Endothelial cell (in vitro differentiated cells): ENCODE measurements around the gene OTC. TPM values are rescaled to one million over a fixed set of nuclear protein-coding genes. Genes with fewer than 3 reads are reported as not detected.

ENCODE experiments used
- DNase-seq: peaks from one replicate; pipeline ENCODE4 v3.0.0; 2021; ENCODE audit warnings: low spot score
- H3K27ac Mint-ChIP-seq: one replicate; pipeline ENCODE4 v1.8.0; 2021; ENCODE audit warnings: mixed read lengths, inconsistent platforms; ENCODE audit not compliant: unreplicated experiment
- H3K27me3 Mint-ChIP-seq: one replicate; pipeline ENCODE4 v1.8.0; 2021; ENCODE audit warnings: mild to moderate bottlenecking, moderate library complexity, mixed read lengths, inconsistent platforms; ENCODE audit not compliant: unreplicated experiment
- H3K36me3 Mint-ChIP-seq: one replicate; pipeline ENCODE4 v1.8.0; 2021; ENCODE audit warnings: mild to moderate bottlenecking, low read depth, mixed read lengths, inconsistent platforms; ENCODE audit not compliant: unreplicated experiment
- H3K4me1 Mint-ChIP-seq: one replicate; pipeline ENCODE4 v1.8.0; 2021; ENCODE audit warnings: mild to moderate bottlenecking, mixed read lengths, inconsistent platforms; ENCODE audit not compliant: unreplicated experiment
- H3K4me3 Mint-ChIP-seq: one replicate; pipeline ENCODE4 v1.8.0; 2021; ENCODE audit warnings: mild to moderate bottlenecking, mixed read lengths, inconsistent platforms; ENCODE audit not compliant: unreplicated experiment
- H3K9me3 Mint-ChIP-seq: one replicate; pipeline ENCODE4 v1.8.0; 2021; ENCODE audit warnings: mixed read lengths, inconsistent platforms; ENCODE audit not compliant: unreplicated experiment
- total RNA-seq: library from RNA; stranded (reverse); fragmentation: NEBNext Ultra II Directional; extraction: Animal tissue kit (Norgen Biotek cat#: 25700); gene quantifications from one replicate; pipeline ENCODE4 v1.2.1, GENCODE V29; 2021; ENCODE audit not compliant: unreplicated experiment
- TF ChIP-seq, protein P1 (sequence below): fragments of 200-600 bp; sonication (generic); IDR thresholded peaks from one replicate; pipeline ENCODE4 v1.5.0; 2021; ENCODE audit warnings: antibody characterized with exemption; ENCODE audit not compliant: unreplicated experiment

Gene OTC
- total RNA-seq, 1 donor from 2014 or later, result not detected

GRCh38 chrX:38462257-38462656, 109.9 kb downstream of the OTC start:
- no peaks in the 10 kb centered on the region for H3K4me1 Mint-ChIP-seq
- no peaks in the 10 kb centered on the region for H3K9me3 Mint-ChIP-seq
- H3K36me3 Mint-ChIP-seq, result no peaks in the 10 kb centered on the region
- TF ChIP-seq, protein P1, sequence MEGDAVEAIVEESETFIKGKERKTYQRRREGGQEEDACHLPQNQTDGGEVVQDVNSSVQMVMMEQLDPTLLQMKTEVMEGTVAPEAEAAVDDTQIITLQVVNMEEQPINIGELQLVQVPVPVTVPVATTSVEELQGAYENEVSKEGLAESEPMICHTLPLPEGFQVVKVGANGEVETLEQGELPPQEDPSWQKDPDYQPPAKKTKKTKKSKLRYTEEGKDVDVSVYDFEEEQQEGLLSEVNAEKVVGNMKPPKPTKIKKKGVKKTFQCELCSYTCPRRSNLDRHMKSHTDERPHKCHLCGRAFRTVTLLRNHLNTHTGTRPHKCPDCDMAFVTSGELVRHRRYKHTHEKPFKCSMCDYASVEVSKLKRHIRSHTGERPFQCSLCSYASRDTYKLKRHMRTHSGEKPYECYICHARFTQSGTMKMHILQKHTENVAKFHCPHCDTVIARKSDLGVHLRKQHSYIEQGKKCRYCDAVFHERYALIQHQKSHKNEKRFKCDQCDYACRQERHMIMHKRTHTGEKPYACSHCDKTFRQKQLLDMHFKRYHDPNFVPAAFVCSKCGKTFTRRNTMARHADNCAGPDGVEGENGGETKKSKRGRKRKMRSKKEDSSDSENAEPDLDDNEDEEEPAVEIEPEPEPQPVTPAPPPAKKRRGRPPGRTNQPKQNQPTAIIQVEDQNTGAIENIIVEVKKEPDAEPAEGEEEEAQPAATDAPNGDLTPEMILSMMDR, result no peak
- DNase-seq, result no peak
- no peaks in the 10 kb centered on the region for H3K27me3 Mint-ChIP-seq
- H3K27ac Mint-ChIP-seq, result no peak overlapping the region
- H3K4me3 Mint-ChIP-seq, result no peak overlapping the region

- Mint-ChIP-seq H3K27me3 (no peaks in the 10 kb centered on the region), H3K4me3 (no peak overlapping the region), H3K9me3 (no peaks in the 10 kb centered on the region), H3K4me1 (no peaks in the 10 kb centered on the region), H3K36me3 (no peaks in the 10 kb centered on the region), H3K27ac (no peak overlapping the region)
- TF ChIP-seq, protein P1, result no peak
- no peak for DNase-seq
Measured at GRCh38 chrX:38465686-38466085, 113.3 kb downstream of the OTC start.

- Mint-ChIP-seq H3K27ac (no peak overlapping the region), H3K4me3 (no peak overlapping the region), H3K9me3 (no peaks in the 10 kb centered on the region), H3K4me1 (no peaks in the 10 kb centered on the region), H3K27me3 (no peaks in the 10 kb centered on the region), H3K36me3 (no peaks in the 10 kb centered on the region)
- TF ChIP-seq, protein P1, result no peak
- DNase-seq, result no peak
Measured at GRCh38 chrX:38468563-38469157, 116.3 kb downstream of the OTC start.

Other genes with a start within 250 kb of the OTC start
- gene SRPX, start 131.7 kb upstream of the OTC start, total RNA-seq, result 23.8 TPM
- gene RPGR, start 25.1 kb upstream of the OTC start, total RNA-seq, result 17.2 TPM
- 12.4 TPM for gene TSPAN7, start 208.9 kb downstream of the OTC start, total RNA-seq